ENCODE measurements around the gene EEF1AKMT4. TPM values are rescaled to one million over a fixed set of nuclear protein-coding genes. Genes with fewer than 3 reads are reported as not detected.

Gene EEF1AKMT4
- total RNA-seq, 1 experiment from 2014 or later = 8.1 TPM

- H2BK20ac ChIP-seq (ENCODE audit: low read depth, low read length, poor library complexity, severe bottlenecking) = no peak overlapping the region
- no peaks in the 10 kb centered on the region; a peak in 1 of 5 replicates for H3K9me3 Mint-ChIP-seq
- H3K14ac ChIP-seq (ENCODE audit: insufficient read depth, low read length) = no peak overlapping the region
- H3K4ac ChIP-seq (ENCODE audit: low read depth, low read length) = no peak overlapping the region
- no CpG with 5 or more reads among the region's 7 CpGs for WGBS (ENCODE audit: extremely low coverage, insufficient read length, low lambda C conversion rate)
- H3K79me1 ChIP-seq (ENCODE audit: insufficient read depth, low read depth, low read length, poor library complexity, severe bottlenecking) = no peaks in the 10 kb centered on the region
- H3K27me3 Mint-ChIP-seq (ENCODE audit: low read depth) = peaks cover 8% of the 10 kb centered on the region
- no peak overlapping the region for H4K91ac ChIP-seq (ENCODE audit: insufficient read length, low read depth, low read length)
- no peaks in the 10 kb centered on the region for H4K20me1 ChIP-seq (ENCODE audit: control insufficient read depth, insufficient read depth, insufficient read length)
- peaks cover 6% of the 10 kb centered on the region for H3K23me2 ChIP-seq (ENCODE audit: insufficient read length, low read depth, low read length, poor library complexity, severe bottlenecking)
- H3K36me3 Mint-ChIP-seq (ENCODE audit: insufficient read depth in 1 of 3, low read depth in 3 of 3) = peaks cover 16 to 22% (median 21%) of the 10 kb centered on the region in 3 experiments; a peak in 6 of 7 replicates
- H2BK15ac ChIP-seq (ENCODE audit: low read depth, low read length) = no peak overlapping the region
- no peak for DNase-seq
- no peak overlapping the region for H3T11ph ChIP-seq (ENCODE audit: low read length)
- no peak overlapping the region for H3K23ac ChIP-seq (ENCODE audit: insufficient read length, low read depth, low read length)
- H2BK5ac ChIP-seq (ENCODE audit: insufficient read length, low read length) = no peak overlapping the region
- no peak for TF ChIP-seq CTCF (conservative IDR thresholded peaks at IDR 0.05)
- H3K27ac Mint-ChIP-seq = no peak overlapping the region
- H3K79me2 ChIP-seq (ENCODE audit: insufficient read depth, low read length) = peaks cover 11% of the 10 kb centered on the region; the same call in 1 of the 2 replicates
- no peak overlapping the region for H3K56ac ChIP-seq (ENCODE audit: insufficient read length, low read depth, low read length)
- no peak overlapping the region for H2BK12ac ChIP-seq (ENCODE audit: insufficient read length, low read depth, low read length)
- H3K27ac ChIP-seq (ENCODE audit: insufficient read length, low read depth, low read length) = no peak overlapping the region
- no peaks in the 10 kb centered on the region for H3K9me3 ChIP-seq (ENCODE audit: control insufficient read depth, low read depth, low read length)
- no peaks in the 10 kb centered on the region for H3K27me3 ChIP-seq (ENCODE audit: insufficient read depth, low read length)
- no peak overlapping the region for H2AK5ac ChIP-seq (ENCODE audit: insufficient read length, low read length)
- no peak overlapping the region for H4K8ac ChIP-seq (replicated peaks; ENCODE audit: insufficient read length, low read depth, low read length)
- H2BK120ac ChIP-seq (ENCODE audit: low read depth, low read length, poor library complexity, severe bottlenecking) = no peak overlapping the region
- H3K4me3 Mint-ChIP-seq = no peak overlapping the region; a peak in 1 of 5 replicates
- no peak overlapping the region for H3K9ac ChIP-seq (ENCODE audit: extremely low read depth, insufficient read length, low read length)
- no peak overlapping the region for H3K18ac ChIP-seq (ENCODE audit: insufficient read length, low read depth, low read length)
- H2AFZ ChIP-seq (ENCODE audit: low read length) = no peak overlapping the region
- peaks cover 9 to 11% of the 10 kb centered on the region in 2 experiments for H3K4me1 Mint-ChIP-seq
- no peaks in the 10 kb centered on the region for H3K4me1 ChIP-seq (ENCODE audit: insufficient read depth, low read length)
- no peak overlapping the region for H4K5ac ChIP-seq (ENCODE audit: insufficient read length, low read depth, low read length)
- no peak overlapping the region for H3K4me2 ChIP-seq (ENCODE audit: insufficient read depth, insufficient read length, low read length)
Observed at GRCh38 chr3:184296616-184297015, 47.1 kb downstream of the EEF1AKMT4 start.
